Measurements from ENCODE around the gene C22orf23. TPM values are rescaled to one million over a fixed set of nuclear protein-coding genes. Genes with fewer than 3 reads are reported as not detected.
A peak's percentile ranks its signal among the peaks of the same experiment; 100 is the strongest.

The C22orf23 gene
- total RNA-seq, 2 donors from 2014 or later = not detected

- intact Hi-C loops (cut with DNase I) = no loop called here
- no peak for DNase-seq
- no peak for TF ChIP-seq CTCF (IDR thresholded peaks at IDR 0.05)
- Histone ChIP-seq H3K27ac (peak overlapping the region; percentile 57), H3K9me3 (no peaks in the 10 kb centered on the region), H3K4me1 (peaks cover 4% of the 10 kb centered on the region), H3K9ac (ENCODE audit: low read depth in 2 of 2, low read length in 2 of 2) (peak overlapping the region in 1 of 2 donors; percentile 28), H3K27me3 (no peaks in the 10 kb centered on the region), H3K36me3 (no peaks in the 10 kb centered on the region), H3K4me3 (no peak overlapping the region)
Observed at GRCh38 chr22:37932821-37933578, 20.4 kb downstream of the C22orf23 start.

GRCh38 chr22:37932401-37932800, 21.0 kb downstream of the C22orf23 start:
- Histone ChIP-seq H3K9me3 (no peaks in the 10 kb centered on the region), H3K4me1 (peaks cover 4% of the 10 kb centered on the region), H3K27me3 (no peaks in the 10 kb centered on the region), H3K27ac (no peak overlapping the region), H3K36me3 (no peaks in the 10 kb centered on the region), H3K9ac (ENCODE audit: low read depth in 2 of 2, low read length in 2 of 2) (no peak overlapping the region), H3K4me3 (no peak overlapping the region)
- no peak for TF ChIP-seq CTCF (IDR thresholded peaks at IDR 0.05)
- DNase-seq = no peak
- intact Hi-C loops (cut with DNase I) = no loop called here

GRCh38 chr22:37931893-37932389, 21.5 kb downstream of the C22orf23 start:
- no peaks in the 10 kb centered on the region for H3K9me3 ChIP-seq
- no peak overlapping the region for H3K27ac ChIP-seq
- H3K36me3 ChIP-seq = no peaks in the 10 kb centered on the region
- no peak overlapping the region for H3K9ac ChIP-seq (ENCODE audit: low read depth in 2 of 2, low read length in 2 of 2)
- peaks cover 4% of the 10 kb centered on the region for H3K4me1 ChIP-seq
- no peak for TF ChIP-seq CTCF (IDR thresholded peaks at IDR 0.05)
- no peaks in the 10 kb centered on the region for H3K27me3 ChIP-seq
- H3K4me3 ChIP-seq = no peak overlapping the region
- DNase-seq = no peak
- intact Hi-C loops (cut with DNase I) = no loop called here

- peaks cover 5% of the 10 kb centered on the region for H3K36me3 ChIP-seq
- TF ChIP-seq CTCF (IDR thresholded peaks at IDR 0.05) = peak; percentile 6
- no peak for DNase-seq
- H3K4me1 ChIP-seq = peaks cover 4% of the 10 kb centered on the region
- no peak overlapping the region for H3K9ac ChIP-seq (ENCODE audit: low read depth in 2 of 2, low read length in 2 of 2)
- no peak overlapping the region for H3K27ac ChIP-seq
- H3K9me3 ChIP-seq = no peaks in the 10 kb centered on the region
- intact Hi-C loops (cut with DNase I) = no loop called here
- no peaks in the 10 kb centered on the region for H3K27me3 ChIP-seq
- no peak overlapping the region for H3K4me3 ChIP-seq
Observed at GRCh38 chr22:37930952-37931440, 22.4 kb downstream of the C22orf23 start.

- peak; percentile 27 for TF ChIP-seq CTCF (IDR thresholded peaks at IDR 0.05)
- no peak for DNase-seq
- intact Hi-C loops (cut with DNase I) = no loop called here
- peaks cover 6% of the 10 kb centered on the region for H3K36me3 ChIP-seq
- H3K4me1 ChIP-seq = peaks cover 4% of the 10 kb centered on the region
- no peak overlapping the region for H3K4me3 ChIP-seq
- no peaks in the 10 kb centered on the region for H3K9me3 ChIP-seq
- H3K9ac ChIP-seq (ENCODE audit: low read depth in 2 of 2, low read length in 2 of 2) = no peak overlapping the region
- H3K27ac ChIP-seq = no peak overlapping the region
- no peaks in the 10 kb centered on the region for H3K27me3 ChIP-seq
Observed at GRCh38 chr22:37930270-37930951, 23.0 kb downstream of the C22orf23 start.
